HCT116 (cell line): ENCODE measurements around the gene CFAP57.

ENCODE experiments used
- POLR2A ChIP-seq: IDR thresholded peaks from 2 replicates; pipeline ENCODE4 v1.7.0; 2011; ENCODE audit warnings: borderline replicate concordance; ENCODE audit not compliant: insufficient read depth, insufficient read length; ENCODE audit errors: extremely low read depth
- TF ChIP-seq, protein P1 (sequence below), 3 experiments: fragments of 200-600 bp in 1 of 3; sonication (generic) in 1 of 3; IDR thresholded peaks in 2 of 3; conservative IDR thresholded peaks in 1 of 3; 2 replicates each; pipeline ENCODE4 v1.5.1; 2012 to 2017; ENCODE audit warnings: low read depth in 2 of 3, low read length in 2 of 3, antibody characterized with exemption in 1 of 3, borderline replicate concordance in 1 of 3, control low read depth in 1 of 3, mild to moderate bottlenecking in 1 of 3, mixed read lengths in 1 of 3, mixed run types in 1 of 3, moderate library complexity in 1 of 3; ENCODE audit not compliant: insufficient read depth in 1 of 3

- TF ChIP-seq, protein P1, sequence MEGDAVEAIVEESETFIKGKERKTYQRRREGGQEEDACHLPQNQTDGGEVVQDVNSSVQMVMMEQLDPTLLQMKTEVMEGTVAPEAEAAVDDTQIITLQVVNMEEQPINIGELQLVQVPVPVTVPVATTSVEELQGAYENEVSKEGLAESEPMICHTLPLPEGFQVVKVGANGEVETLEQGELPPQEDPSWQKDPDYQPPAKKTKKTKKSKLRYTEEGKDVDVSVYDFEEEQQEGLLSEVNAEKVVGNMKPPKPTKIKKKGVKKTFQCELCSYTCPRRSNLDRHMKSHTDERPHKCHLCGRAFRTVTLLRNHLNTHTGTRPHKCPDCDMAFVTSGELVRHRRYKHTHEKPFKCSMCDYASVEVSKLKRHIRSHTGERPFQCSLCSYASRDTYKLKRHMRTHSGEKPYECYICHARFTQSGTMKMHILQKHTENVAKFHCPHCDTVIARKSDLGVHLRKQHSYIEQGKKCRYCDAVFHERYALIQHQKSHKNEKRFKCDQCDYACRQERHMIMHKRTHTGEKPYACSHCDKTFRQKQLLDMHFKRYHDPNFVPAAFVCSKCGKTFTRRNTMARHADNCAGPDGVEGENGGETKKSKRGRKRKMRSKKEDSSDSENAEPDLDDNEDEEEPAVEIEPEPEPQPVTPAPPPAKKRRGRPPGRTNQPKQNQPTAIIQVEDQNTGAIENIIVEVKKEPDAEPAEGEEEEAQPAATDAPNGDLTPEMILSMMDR (IDR thresholded peaks at IDR 0.05 in 2 of 3, conservative IDR thresholded peaks at IDR 0.05 in 1 of 3; ENCODE audit: borderline replicate concordance in 1 of 3, insufficient read depth in 1 of 3, low read depth in 2 of 3, low read length in 2 of 3) = no peak
- no peak for TF ChIP-seq POLR2A
These were observed 74.5 kb downstream of the CFAP57 start for GRCh38 chr1:43246466-43247213.
